GM10266 (cell line): ENCODE results near the gene P2RY8.
"Not testable (repeated sequence)": the region's sequence is repeated elsewhere in the genome, so short reads cannot be mapped to it uniquely, and the experiment has no call there.

Experiments
- DNase-seq: peaks from one replicate; pipeline ENCODE4 v3.0.0; 2012; ENCODE audit errors: extremely low spot score
- TF ChIP-seq, protein P1 (sequence below): IDR thresholded peaks from 2 replicates; pipeline ENCODE4 v1.5.1; 2012; ENCODE audit warnings: mild to moderate bottlenecking, low read depth; ENCODE audit not compliant: control insufficient read depth, insufficient read depth; ENCODE audit errors: missing control alignments

The P2RY8 gene

GRCh38 chrX:1492421-1493012 lies 44.5 kb downstream of the P2RY8 start:
- TF ChIP-seq, protein P1, sequence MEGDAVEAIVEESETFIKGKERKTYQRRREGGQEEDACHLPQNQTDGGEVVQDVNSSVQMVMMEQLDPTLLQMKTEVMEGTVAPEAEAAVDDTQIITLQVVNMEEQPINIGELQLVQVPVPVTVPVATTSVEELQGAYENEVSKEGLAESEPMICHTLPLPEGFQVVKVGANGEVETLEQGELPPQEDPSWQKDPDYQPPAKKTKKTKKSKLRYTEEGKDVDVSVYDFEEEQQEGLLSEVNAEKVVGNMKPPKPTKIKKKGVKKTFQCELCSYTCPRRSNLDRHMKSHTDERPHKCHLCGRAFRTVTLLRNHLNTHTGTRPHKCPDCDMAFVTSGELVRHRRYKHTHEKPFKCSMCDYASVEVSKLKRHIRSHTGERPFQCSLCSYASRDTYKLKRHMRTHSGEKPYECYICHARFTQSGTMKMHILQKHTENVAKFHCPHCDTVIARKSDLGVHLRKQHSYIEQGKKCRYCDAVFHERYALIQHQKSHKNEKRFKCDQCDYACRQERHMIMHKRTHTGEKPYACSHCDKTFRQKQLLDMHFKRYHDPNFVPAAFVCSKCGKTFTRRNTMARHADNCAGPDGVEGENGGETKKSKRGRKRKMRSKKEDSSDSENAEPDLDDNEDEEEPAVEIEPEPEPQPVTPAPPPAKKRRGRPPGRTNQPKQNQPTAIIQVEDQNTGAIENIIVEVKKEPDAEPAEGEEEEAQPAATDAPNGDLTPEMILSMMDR = no peak
- DNase-seq = no peak

- TF ChIP-seq, protein P1 = no peak
- peak; percentile 86 for DNase-seq
Observed at GRCh38 chrX:1491851-1492349, 45.1 kb downstream of the P2RY8 start.

DNA sequence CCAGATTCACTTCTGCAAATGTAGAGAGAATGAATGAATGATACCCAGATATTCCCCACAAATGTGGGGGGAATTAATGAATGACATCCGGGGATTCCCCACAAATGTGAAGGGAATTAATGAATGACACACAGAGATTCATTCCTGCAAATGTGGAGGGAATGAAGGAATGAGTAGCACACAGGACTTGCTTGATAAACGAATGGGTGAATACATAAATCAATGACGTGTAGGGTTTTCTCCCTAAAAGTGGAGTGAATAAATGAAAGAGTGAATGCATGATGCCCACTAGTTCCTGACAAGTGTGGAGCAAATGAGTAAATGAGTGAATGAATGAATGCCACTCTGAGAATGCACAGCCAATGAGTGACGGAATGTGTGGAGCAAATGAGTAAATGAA lies 45.7 kb downstream of the P2RY8 start:
- not testable (repeated sequence) for DNase-seq

DNA sequence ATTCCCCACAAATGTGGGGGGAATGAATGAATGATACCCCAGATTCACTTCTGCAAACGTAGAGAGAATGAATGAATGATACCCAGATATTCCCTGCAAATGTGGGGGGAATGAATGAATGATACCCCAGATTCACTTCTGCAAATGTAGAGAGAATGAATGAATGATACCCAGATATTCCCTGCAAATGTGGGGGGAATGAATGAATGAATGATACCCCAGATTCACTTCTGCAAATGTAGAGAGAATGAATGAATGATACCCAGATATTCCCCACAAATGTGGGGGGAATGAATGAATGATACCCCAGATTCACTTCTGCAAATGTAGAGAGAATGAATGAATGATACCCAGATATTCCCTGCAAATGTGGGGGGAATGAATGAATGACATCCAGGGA lies 46.3 kb downstream of the P2RY8 start:
- DNase-seq = not testable (repeated sequence)

GRCh38 chrX:1489354-1489753 lies 47.6 kb downstream of the P2RY8 start:
- DNase-seq = not testable (repeated sequence)

DNA sequence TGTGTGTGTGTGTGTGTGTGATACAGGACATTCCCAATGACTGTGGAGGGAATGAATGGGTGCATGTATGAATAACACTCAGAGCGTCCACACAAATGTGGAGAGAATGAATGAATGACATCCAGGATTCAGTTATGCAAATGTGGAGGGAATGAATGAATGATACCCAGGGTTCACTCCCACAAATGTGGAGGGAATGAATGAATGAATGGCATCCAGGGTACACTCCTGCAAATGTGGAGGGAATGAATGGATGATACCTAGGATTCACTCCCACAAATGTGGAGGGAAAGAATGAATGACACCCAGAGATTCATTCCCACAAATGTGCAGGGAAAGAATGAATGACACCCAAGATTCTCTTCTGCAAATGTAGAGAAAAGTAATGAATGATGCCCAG lies 48.2 kb downstream of the P2RY8 start:
- DNase-seq = no peak
- TF ChIP-seq, protein P1 = no peak

GRCh38 chrX:1488141-1488540 lies 48.8 kb downstream of the P2RY8 start:
- TF ChIP-seq, protein P1 = no peak
- no peak for DNase-seq

GRCh38 chrX:1487401-1487800 lies 49.6 kb downstream of the P2RY8 start:
- TF ChIP-seq, protein P1 = no peak
- no peak for DNase-seq

GRCh38 chrX:1486749-1487361 lies 50.1 kb downstream of the P2RY8 start:
- no peak for DNase-seq
- TF ChIP-seq, protein P1 = no peak
